HCT116 (cell line): ENCODE measurements around the gene CDON. TPM values are rescaled to one million over a fixed set of nuclear protein-coding genes. Genes with fewer than 3 reads are reported as not detected.

Experiments used
- ATAC-seq: fragments of 200-7000 bp; cut with Tn5 transposase; 2 replicates; pipeline ENCODE4 v1.9.1; 2020; ENCODE audit warnings: mild to moderate bottlenecking, moderate library complexity
- BruUV-seq: library from RNA; stranded (reverse); fragments of 400-500 nt; replicated peaks from 2 replicates; lab custom pipeline; 2021; lab: Mats Ljungman, UMichigan
- CTCF ChIA-PET: fragments of 300-600 bp; sonication (Branson Sonifier 250); formaldehyde crosslinking; loops from one replicate; lab custom pipeline; 2021; ENCODE audit warnings: antibody characterized with exemption; lab: Charles Lee
- POLR2A ChIA-PET: fragments of 300-600, 350-600 bp; sonication (Branson Sonifier 250); formaldehyde crosslinking; loops from one replicate; lab custom pipeline; 2021; ENCODE audit warnings: antibody characterized with exemption; lab: Charles Lee
- RAD21 ChIA-PET, 2 experiments: fragments of 300-600 bp; sonication (Branson Sonifier 250); formaldehyde crosslinking; loops; one replicate each; lab custom pipeline; 2023; ENCODE audit warnings: low total read pairs in 2 of 2; ENCODE audit not compliant: uncharacterized antibody in 2 of 2, unreplicated experiment in 2 of 2, low non-redundant PET in 1 of 2; lab: Charles Lee
- DNase-seq: peaks from one replicate; pipeline ENCODE4 v3.0.0-alpha.2; 2010; ENCODE audit warnings: low read depth, low spot score
- H2AFZ ChIP-seq: fragments of 200-600 bp; shearing (Covaris generic), sonication (generic); 2 replicates; pipeline ENCODE4 v1.6.1; 2017; ENCODE audit warnings: low read depth, mixed run types, mixed read lengths, antibody characterized with exemption, low read length; ENCODE audit not compliant: poor library complexity, severe bottlenecking
- H3K27ac ChIP-seq: 2 replicates; pipeline ENCODE4 v1.5.1; 2012; ENCODE audit warnings: low read depth, low read length
- H3K27me3 ChIP-seq: fragments of 200-600 bp; sonication (generic); 2 replicates; pipeline ENCODE4 v1.6.1; 2016; ENCODE audit warnings: mixed run types, low read length, mixed read lengths; ENCODE audit not compliant: insufficient read depth
- H3K36me3 ChIP-seq, 2 experiments: fragments of 200-500 bp in 1 of 2; fragments of 200-600 bp in 1 of 2; sonication (Bioruptor generic) in 1 of 2; sonication (generic) in 1 of 2; 2 replicates each; pipeline versions ENCODE4 v1.5.1 to v1.6.1; 2014 to 2016; ENCODE audit warnings: low read length in 2 of 2, inconsistent platforms in 1 of 2, mixed read lengths in 1 of 2, mixed run types in 1 of 2; ENCODE audit not compliant: insufficient read depth in 2 of 2, control insufficient read depth in 1 of 2
- H3K4me1 ChIP-seq, 2 experiments: fragments of 200-600 bp in 1 of 2; sonication (generic) in 1 of 2; 2 replicates each; pipeline versions ENCODE4 v1.5.1 to v1.6.1; 2012 to 2017; ENCODE audit warnings: low read length in 2 of 2, inconsistent platforms in 1 of 2, mild to moderate bottlenecking in 1 of 2, mixed read lengths in 1 of 2, mixed run types in 1 of 2, moderate library complexity in 1 of 2; ENCODE audit not compliant: insufficient read depth in 2 of 2, control insufficient read depth in 1 of 2
- H3K4me2 ChIP-seq: fragments of 200-600 bp; sonication (generic); 2 replicates; pipeline ENCODE4 v1.6.1; 2017; ENCODE audit warnings: mixed run types, low read length, mixed read lengths
- H3K4me3 ChIP-seq, 2 experiments: fragments of 200-600 bp in 1 of 2; sonication (generic) in 1 of 2; replicated peaks in 1 of 2; 2 replicates each; pipeline ENCODE4 v1.5.1; 2011 to 2016; ENCODE audit warnings: low read length in 2 of 2, control low read depth in 1 of 2, low read depth in 1 of 2, mild to moderate bottlenecking in 1 of 2, mixed read lengths in 1 of 2, mixed run types in 1 of 2
- H3K79me2 ChIP-seq: fragments of 200-600 bp; sonication (generic); 2 replicates; pipeline ENCODE4 v1.6.1; 2017; ENCODE audit warnings: mild to moderate bottlenecking, mixed run types, low read length, moderate library complexity, mixed read lengths; ENCODE audit not compliant: insufficient read depth
- H3K9ac ChIP-seq: fragments of 200-600 bp; sonication (generic); 2 replicates; pipeline ENCODE4 v1.6.1; 2016; ENCODE audit warnings: low read length, mixed read lengths
- H3K9me2 ChIP-seq: fragments of 200-600 bp; sonication (generic), shearing (Covaris generic); 2 replicates; pipeline ENCODE4 v1.6.1; 2017; ENCODE audit warnings: mixed run types, mild to moderate bottlenecking, moderate library complexity; ENCODE audit not compliant: insufficient read depth
- H3K9me3 ChIP-seq, 2 experiments: fragments of 200-500 bp in 1 of 2; fragments of 200-600 bp in 1 of 2; sonication (Bioruptor generic) in 1 of 2; sonication (generic) in 1 of 2; 2 replicates each; pipeline ENCODE4 v1.6.1; 2014 to 2017; ENCODE audit warnings: low read length in 2 of 2, mixed read lengths in 2 of 2, inconsistent platforms in 1 of 2, low read depth in 1 of 2, mild to moderate bottlenecking in 1 of 2, mixed run types in 1 of 2, moderate library complexity in 1 of 2; ENCODE audit not compliant: control insufficient read depth in 1 of 2, insufficient read depth in 1 of 2
- H4K20me1 ChIP-seq: fragments of 200-600 bp; sonication (generic), shearing (Covaris generic); 2 replicates; pipeline ENCODE4 v1.6.1; 2017; ENCODE audit warnings: mixed run types, mild to moderate bottlenecking, moderate library complexity; ENCODE audit not compliant: insufficient read depth
- ATF3 ChIP-seq: IDR thresholded peaks from 2 replicates; pipeline ENCODE4 v1.6.1; 2012
- CBX3 ChIP-seq: IDR thresholded peaks from 2 replicates; pipeline ENCODE4 v1.6.1; 2012; ENCODE audit warnings: low read depth
- CEBPB ChIP-seq: IDR thresholded peaks from 2 replicates; pipeline ENCODE4 v1.6.1; 2012; ENCODE audit warnings: low read depth
- CTCF ChIP-seq, 3 experiments: fragments of 200-600 bp in 1 of 3; sonication (generic) in 1 of 3; IDR thresholded peaks in 2 of 3; conservative IDR thresholded peaks in 1 of 3; 2 replicates each; pipeline ENCODE4 v1.5.1; 2012 to 2017; ENCODE audit warnings: low read depth in 2 of 3, low read length in 2 of 3, antibody characterized with exemption in 1 of 3, borderline replicate concordance in 1 of 3, control low read depth in 1 of 3, mild to moderate bottlenecking in 1 of 3, mixed read lengths in 1 of 3, mixed run types in 1 of 3, moderate library complexity in 1 of 3; ENCODE audit not compliant: insufficient read depth in 1 of 3
- EGR1 ChIP-seq: IDR thresholded peaks from 2 replicates; pipeline ENCODE4 v1.6.1; 2012; ENCODE audit warnings: low read depth
- ELF1 ChIP-seq: IDR thresholded peaks from 2 replicates; pipeline ENCODE4 v1.6.1; 2012; ENCODE audit warnings: low read depth, borderline replicate concordance
- EZH2 ChIP-seq: fragments of 200-600 bp; sonication (generic); IDR thresholded peaks from 2 replicates; pipeline ENCODE4 v1.6.1; 2017; ENCODE audit warnings: antibody characterized with exemption, mixed run types
- EZH2phosphoT487 ChIP-seq: fragments of 200-600 bp; IDR thresholded peaks from 2 replicates; pipeline ENCODE4 v1.6.1; 2018; ENCODE audit warnings: antibody characterized with exemption, borderline replicate concordance
- FOSL1 ChIP-seq: IDR thresholded peaks from 2 replicates; pipeline ENCODE4 v1.6.1; 2012; ENCODE audit warnings: low read depth
- JUND ChIP-seq: IDR thresholded peaks from 2 replicates; pipeline ENCODE4 v1.6.1; 2012
- POLR2AphosphoS5 ChIP-seq: IDR thresholded peaks from 2 replicates; pipeline ENCODE4 v1.6.1; 2011; ENCODE audit warnings: mild to moderate bottlenecking, low read depth, low read length, moderate library complexity
- SIN3A ChIP-seq: IDR thresholded peaks from 2 replicates; pipeline ENCODE4 v1.6.1; 2012; ENCODE audit warnings: low read depth
- TCF7L2 ChIP-seq: IDR thresholded peaks from 2 replicates; pipeline ENCODE4 v1.7.0; 2011; ENCODE audit warnings: borderline replicate concordance, inconsistent platforms; ENCODE audit not compliant: insufficient read depth, insufficient read length; ENCODE audit errors: extremely low read depth
- ZBTB33 ChIP-seq: IDR thresholded peaks from 2 replicates; pipeline ENCODE4 v1.6.1; 2011; ENCODE audit warnings: mild to moderate bottlenecking, low read length, moderate library complexity; ENCODE audit not compliant: insufficient replicate concordance; ENCODE audit errors: extremely low read depth
- ZNF274 ChIP-seq: fragments of 200-500 bp; sonication (Bioruptor generic); IDR thresholded peaks from 2 replicates; pipeline ENCODE4 v1.6.1; 2014; ENCODE audit warnings: mild to moderate bottlenecking, low read depth, low read length, inconsistent platforms
- intact Hi-C: fragments of 100-400 bp; cut with micrococcal nuclease; formaldehyde crosslinking; loops from 2 replicates; pipeline ENCODE4 v1.10.0; 2022
- total RNA-seq: library from RNA; stranded (reverse); gene quantifications from one replicate; pipeline ENCODE4 v1.2.1, GENCODE V29; 2021; ENCODE audit not compliant: unreplicated experiment

The CDON gene
- total RNA-seq, 1 experiment from 2014 or later = 16.9 TPM

GRCh38 chr11:125933030-125933813 lies 129.4 kb downstream of the CDON start:
- ChIA-PET RAD21 (no interaction called here), CTCF (interaction anchor here (1.3 kb wide), 1 partner anchor 9 kb away, joined by 3 read pairs; no protein-coding TSS in a partner anchor), POLR2A (no interaction called here)
- no TSS peak for BruUV-seq
- Histone ChIP-seq H3K9me3 (no peaks in the 10 kb centered on the region), H4K20me1 (no peaks in the 10 kb centered on the region), H3K79me2 (no peaks in the 10 kb centered on the region), H3K27ac (no peak overlapping the region), H3K27me3 (0 out of 2 replicates have a peak, but pooled peaks cover 5% of the 10 kb centered on the region), H3K4me3 (no peak overlapping the region), H3K9me2 (no peaks in the 10 kb centered on the region), H2AFZ (no peak overlapping the region), H3K9ac (no peak overlapping the region), H3K36me3 (no peaks in the 10 kb centered on the region), H3K4me2 (no peak overlapping the region), H3K4me1 (peaks cover 0 to 3% of the 10 kb centered on the region in 2 experiments; a peak in 2 of 4 replicates)
- intact Hi-C loops = no loop called here
- ATAC-seq (no peak), DNase-seq (no peak)
- TF ChIP-seq FOSL1 (no peak), CTCF (IDR thresholded peaks at IDR 0.05 in 2 of 3, conservative IDR thresholded peaks at IDR 0.05 in 1 of 3; ENCODE audit: borderline replicate concordance in 1 of 3, insufficient read depth in 1 of 3, low read depth in 2 of 3, low read length in 2 of 3) (no peak), POLR2AphosphoS5 (no peak), EZH2phosphoT487 (no peak), JUND (no peak), CEBPB (no peak), TCF7L2 (no peak), SIN3A (no peak), ZNF274 (no peak), ATF3 (no peak), ELF1 (no peak), EGR1 (no peak), CBX3 (no peak), ZBTB33 (no peak), EZH2 (no peak)
